IMR-90 (cell line): Measurements from ENCODE around the gene ABHD12. TPM values are rescaled to one million over a fixed set of nuclear protein-coding genes. Genes with fewer than 3 reads are reported as not detected.

ENCODE experiments used
- ATAC-seq: fragments of 200-7000 bp; cut with Tn5 transposase; 2 replicates; pipeline ENCODE4 v1.9.1; 2020; ENCODE audit warnings: low read depth, mild to moderate bottlenecking, moderate library complexity
- BruUV-seq: library from RNA; stranded (reverse); fragments of 400-500 nt; replicated peaks from 2 replicates; lab custom pipeline; 2021; lab: Mats Ljungman, UMichigan
- CTCF ChIA-PET: fragments of 300-600 bp; formaldehyde crosslinking; extraction: SDS; loops from one replicate; lab custom pipeline; 2021; ENCODE audit warnings: antibody characterized with exemption; lab: Yijun Ruan, JAX
- POLR2A ChIA-PET: fragments of 300-600 bp; sonication (Branson Sonifier 250); formaldehyde crosslinking; loops from one replicate; lab custom pipeline; 2022; ENCODE audit warnings: antibody characterized with exemption; ENCODE audit not compliant: unreplicated experiment; lab: Charles Lee
- DNase-seq: peaks from one replicate; pipeline ENCODE4 v3.0.0; 2013
- H2AFZ ChIP-seq: replicated peaks from 2 replicates; pipeline ENCODE3; 2013; ENCODE audit warnings: low read length, mild to moderate bottlenecking; ENCODE audit not compliant: poor library complexity
- H2AK5ac ChIP-seq: 2 replicates; pipeline ENCODE4 v1.6.1; 2013; ENCODE audit warnings: low read depth, low read length, inconsistent platforms
- H2AK9ac ChIP-seq: replicated peaks from 2 replicates; pipeline ENCODE3; 2013; ENCODE audit warnings: mild to moderate bottlenecking, low read depth, low read length, moderate library complexity; ENCODE audit not compliant: poor library complexity
- H2BK120ac ChIP-seq: 2 replicates; pipeline ENCODE4 v1.6.1; 2013; ENCODE audit warnings: low read depth, low read length, inconsistent platforms
- H2BK15ac ChIP-seq: 3 replicates; pipeline ENCODE4 v1.6.1; 2013; ENCODE audit warnings: low read depth, low read length, inconsistent platforms
- H2BK20ac ChIP-seq: 2 replicates; pipeline ENCODE4 v1.6.1; 2013; ENCODE audit warnings: low read depth, mild to moderate bottlenecking, inconsistent platforms, low read length, moderate library complexity
- H2BK5ac ChIP-seq: 2 replicates; pipeline ENCODE4 v1.6.1; 2013; ENCODE audit warnings: mild to moderate bottlenecking, low read depth, low read length, inconsistent platforms; ENCODE audit not compliant: poor library complexity, severe bottlenecking
- H3K14ac ChIP-seq: replicated peaks from 2 replicates; pipeline ENCODE4 v1.6.1; 2013; ENCODE audit warnings: low read depth, low read length, inconsistent platforms
- H3K18ac ChIP-seq: 2 replicates; pipeline ENCODE4 v1.6.1; 2013; ENCODE audit warnings: low read depth, low read length, control low read depth
- H3K23ac ChIP-seq: 2 replicates; pipeline ENCODE4 v1.6.1; 2013; ENCODE audit warnings: low read depth, low read length, inconsistent platforms
- H3K27ac ChIP-seq: 2 replicates; pipeline ENCODE4 v1.5.1; 2013; ENCODE audit warnings: mild to moderate bottlenecking, control low read depth, low read length; ENCODE audit not compliant: insufficient read depth
- H3K27me3 ChIP-seq: 2 replicates; pipeline ENCODE4 v1.6.1; 2013; ENCODE audit warnings: low read length; ENCODE audit not compliant: control insufficient read depth, insufficient read depth
- H3K36me3 ChIP-seq: 2 replicates; pipeline ENCODE4 v1.6.1; 2013; ENCODE audit warnings: low read length, mixed read lengths; ENCODE audit not compliant: control insufficient read depth, insufficient read depth
- H3K4ac ChIP-seq: 2 replicates; pipeline ENCODE4 v1.6.1; 2013; ENCODE audit warnings: low read depth, low read length, inconsistent platforms
- H3K4me1 ChIP-seq: 2 replicates; pipeline ENCODE4 v1.6.1; 2013; ENCODE audit warnings: low read length, mixed read lengths; ENCODE audit not compliant: control insufficient read depth, insufficient read depth
- H3K4me2 ChIP-seq: 2 replicates; pipeline ENCODE4 v1.6.1; 2013; ENCODE audit warnings: low read depth, mild to moderate bottlenecking, control low read depth, low read length, moderate library complexity
- H3K4me3 ChIP-seq: 2 replicates; pipeline ENCODE4 v1.5.1; 2013; ENCODE audit warnings: low read depth, mild to moderate bottlenecking, control low read depth, low read length, moderate library complexity; ENCODE audit not compliant: insufficient read depth
- H3K56ac ChIP-seq: 2 replicates; pipeline ENCODE4 v1.6.1; 2013; ENCODE audit warnings: low read length, inconsistent platforms; ENCODE audit not compliant: insufficient read depth; ENCODE audit errors: extremely low read depth
- H3K79me1 ChIP-seq, 2 experiments: 2 replicates each; pipeline ENCODE4 v1.6.1; 2013; ENCODE audit warnings: low read length in 2 of 2, inconsistent platforms in 1 of 2, low read depth in 1 of 2
- H3K9ac ChIP-seq: 2 replicates; pipeline ENCODE4 v1.6.1; 2013; ENCODE audit warnings: low read depth, low read length, control low read depth
- H3K9me1 ChIP-seq: 2 replicates; pipeline ENCODE4 v1.6.1; 2013; ENCODE audit warnings: low read length, inconsistent platforms; ENCODE audit not compliant: insufficient read depth
- H3K9me3 ChIP-seq: 2 replicates; pipeline ENCODE4 v1.6.1; 2013; ENCODE audit warnings: low read length; ENCODE audit not compliant: control insufficient read depth, insufficient read depth
- H4K20me1 ChIP-seq: 2 replicates; pipeline ENCODE4 v1.6.1; 2013; ENCODE audit warnings: low read length, inconsistent platforms; ENCODE audit not compliant: insufficient read depth
- H4K5ac ChIP-seq: 2 replicates; pipeline ENCODE4 v1.6.1; 2013; ENCODE audit warnings: mild to moderate bottlenecking, low read depth, low read length, control low read depth
- H4K8ac ChIP-seq, 2 experiments: 2 replicates each; pipeline ENCODE4 v1.6.1; 2013; ENCODE audit warnings: low read depth in 2 of 2, low read length in 2 of 2, control low read depth in 1 of 2, inconsistent platforms in 1 of 2
- H4K91ac ChIP-seq: 2 replicates; pipeline ENCODE4 v1.6.1; 2013; ENCODE audit warnings: low read depth, low read length, inconsistent platforms; ENCODE audit not compliant: insufficient read depth
- BHLHE40 ChIP-seq: fragments of 150-350 bp; IDR thresholded peaks from 2 replicates; pipeline ENCODE4 v1.6.1; 2016; ENCODE audit warnings: mild to moderate bottlenecking, low read depth, low read length
- CEBPB ChIP-seq: IDR thresholded peaks from 2 replicates; pipeline ENCODE4 v1.6.1; 2012; ENCODE audit warnings: low read depth, low read length, improper control_type of control experiment
- CHD1 ChIP-seq: IDR thresholded peaks from 2 replicates; pipeline ENCODE4 v1.6.1; 2012; ENCODE audit warnings: low read depth, low read length, improper control_type of control experiment
- FOS ChIP-seq: fragments of 150-350 bp; IDR thresholded peaks from 2 replicates; pipeline ENCODE4 v1.6.1; 2016; ENCODE audit warnings: low read depth, low read length
- MAFK ChIP-seq: IDR thresholded peaks from 2 replicates; pipeline ENCODE4 v1.6.1; 2012; ENCODE audit warnings: low read depth, low read length, improper control_type of control experiment
- MXI1 ChIP-seq: IDR thresholded peaks from 2 replicates; pipeline ENCODE4 v1.6.1; 2012; ENCODE audit warnings: low read depth, mild to moderate bottlenecking, low read length, moderate library complexity, borderline replicate concordance
- POLR2A ChIP-seq: IDR thresholded peaks from 2 replicates; pipeline ENCODE4 v1.6.1; 2012; ENCODE audit warnings: mild to moderate bottlenecking, low read depth, low read length
- RAD21 ChIP-seq: IDR thresholded peaks from 2 replicates; pipeline ENCODE4 v1.6.1; 2012; ENCODE audit warnings: low read length, improper control_type of control experiment
- RFX5 ChIP-seq: IDR thresholded peaks from 2 replicates; pipeline ENCODE4 v1.8.0; 2012; ENCODE audit warnings: low read depth, mild to moderate bottlenecking, low read length, moderate library complexity
- SMC3 ChIP-seq: fragments of 150-350 bp; IDR thresholded peaks from 2 replicates; pipeline ENCODE4 v1.6.1; 2016; ENCODE audit warnings: low read depth, mild to moderate bottlenecking, antibody characterized with exemption, low read length, moderate library complexity
- WGBS, 2 experiments: methylation state at CpG; one replicate each; pipeline versions ENCODE4 v1.1.5 to v1.1.7; 2013; ENCODE audit warnings: missing lambda C conversion rate in 2 of 2; ENCODE audit not compliant: insufficient read length in 1 of 2; ENCODE audit errors: extremely low coverage in 2 of 2; 5-methylcytosine and 5-hydroxymethylcytosine counted together
- dilution Hi-C: fragments of 300-500 bp; cut with HindIII; formaldehyde crosslinking; loops from one replicate; pipeline ENCODE4 v1.14.3; 2018; ENCODE audit warnings: low sequenced_read_pairs; ENCODE audit not compliant: unreplicated experiment
- in situ Hi-C: fragments of 300-500 bp; cut with MboI; formaldehyde crosslinking; loops from 3 replicates; pipeline ENCODE4 v1.14.3; 2019; ENCODE audit warnings: low sequenced_read_pairs, inconsistent platforms, mixed read lengths
- intact Hi-C: fragments of 100-400 bp; cut with micrococcal nuclease; formaldehyde crosslinking; loops from 2 replicates; pipeline ENCODE4 v1.10.0; 2022
- polyA plus RNA-seq, 3 experiments: library from polyadenylated mRNA; depleted of rRNA; stranded (reverse); fragments of >200 nt; gene quantifications; 2 replicates each; pipeline ENCODE4 v1.2.3, GENCODE V29; 2012; ENCODE audit warnings: low replicate concordance in 1 of 3
- total RNA-seq: library from RNA; depleted of rRNA; stranded (reverse); fragments of >200 nt; gene quantifications from 2 replicates; pipeline ENCODE4 v1.2.3, GENCODE V29; 2012
- TF ChIP-seq, protein P1 (sequence below): fragments of 150-350 bp; IDR thresholded peaks from 2 replicates; pipeline ENCODE4 v1.6.1; 2017; ENCODE audit warnings: mild to moderate bottlenecking, antibody characterized with exemption, low read length, low read depth
- TF ChIP-seq, protein P2 (sequence below): conservative IDR thresholded peaks from 2 replicates; pipeline ENCODE4 v1.5.1; 2012; ENCODE audit warnings: mild to moderate bottlenecking, low read depth, low read length, improper control_type of control experiment
- TF ChIP-seq, protein P3 (sequence below): fragments of 150-350 bp; IDR thresholded peaks from 2 replicates; pipeline ENCODE4 v1.6.1; 2016; ENCODE audit warnings: low read depth, mild to moderate bottlenecking, low read length, moderate library complexity, borderline replicate concordance

The ABHD12 gene
- total and polyA plus RNA-seq, 2 of the 4 experiments (the other 2 are of a cell fraction): 80.7 to 108 TPM

DNA sequence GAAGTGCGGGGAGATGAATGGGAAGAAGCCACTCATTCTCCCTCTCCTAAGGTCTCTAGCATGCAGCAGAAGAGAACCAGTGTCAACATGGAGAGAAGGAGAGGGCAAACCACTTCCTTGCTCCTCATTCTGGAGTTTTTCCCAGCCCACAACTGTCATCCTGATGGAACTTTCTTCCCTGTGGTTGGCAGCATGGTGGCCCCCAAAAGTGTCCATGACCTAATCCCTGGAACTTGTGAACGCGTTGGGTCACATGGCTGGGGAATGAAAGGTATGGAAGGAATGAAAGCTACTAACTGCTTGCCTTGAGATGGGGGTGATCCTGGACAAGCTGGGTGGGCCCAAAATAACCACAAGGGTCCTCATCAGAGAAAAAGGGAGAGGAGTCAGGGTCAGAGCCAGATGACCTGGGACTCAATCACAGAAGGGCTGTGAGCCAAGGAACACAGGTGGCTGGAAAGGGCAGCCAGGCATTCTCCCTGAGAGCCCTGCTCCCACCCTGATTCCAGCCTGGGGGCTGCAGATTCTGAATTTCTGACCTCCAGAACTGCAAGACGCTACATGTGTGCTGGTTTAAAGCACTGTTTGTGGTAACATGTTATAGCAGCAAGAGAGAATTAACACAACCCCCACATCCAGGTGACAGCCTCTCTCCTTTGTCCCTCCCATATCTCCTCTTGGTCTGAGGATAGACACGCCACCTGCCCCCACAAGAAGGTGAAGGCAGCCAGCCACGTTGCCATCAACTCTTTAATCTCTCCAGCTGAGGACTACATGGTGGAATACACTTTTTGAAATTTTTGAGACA is 79.5 kb downstream of the ABHD12 start:
- peak; percentile 54 for ATAC-seq
- ChIA-PET POLR2A (interaction anchor here (0.9 kb wide), 1 partner anchor 10 kb away, joined by 3 read pairs; no protein-coding TSS in a partner anchor), CTCF (no interaction called here)
- Histone ChIP-seq H4K8ac (peak overlapping the region; percentile 93 to 96), H2BK5ac (peak overlapping the region; percentile 96), H4K5ac (peak overlapping the region; percentile 93), H3K79me1 (peaks cover 6 to 56% of the 10 kb centered on the region in 2 experiments), H3K4me2 (peak overlapping the region; percentile 85), H3K9ac (peak overlapping the region; percentile 86), H2BK20ac (peak overlapping the region; percentile 94), H3K14ac (peak overlapping the region; percentile 99), H3K18ac (peak overlapping the region; percentile 96), H3K27ac (peak overlapping the region; percentile 94), H2BK15ac (peak overlapping the region; percentile 98; the same call in 2 of the 3 replicates), H3K36me3 (no peaks in the 10 kb centered on the region; the same call in none of the 2 replicates), H4K91ac (peak overlapping the region; percentile 100), H3K9me1 (peaks cover 24% of the 10 kb centered on the region), H2AK5ac (peak overlapping the region; percentile 100), H2BK120ac (peak overlapping the region; percentile 99), H3K4me3 (peak overlapping the region; percentile 27; the same call in 1 of the 2 replicates), H3K23ac (peak overlapping the region; percentile 99), H2AK9ac (peak overlapping the region; percentile 86), H3K4ac (peak overlapping the region; percentile 100), H3K9me3 (no peaks in the 10 kb centered on the region), H3K4me1 (peaks cover 34% of the 10 kb centered on the region), H3K56ac (peak overlapping the region; percentile 86), H4K20me1 (no peaks in the 10 kb centered on the region), H3K27me3 (no peaks in the 10 kb centered on the region), H2AFZ (peak overlapping the region; percentile 33)
- 8% methylated on average over 2 of the region's 6 CpGs; no CpG with 5 or more reads in 1 of the 2 experiments for WGBS, 2 experiments
- DNase-seq: peak; percentile 95
- BruUV-seq: no TSS peak
- dilution Hi-C loops (no loop called here), in situ Hi-C loops (loop anchor here (25.0 kb wide), 2 partner anchors 226 to 376 kb away; partner anchors contain the start of gene ZNF337), intact Hi-C loops (loop anchor here (1.0 to 2.0 kb wide), 2 partner anchors 80 to 88 kb away; partner anchors contain the start of gene ABHD12)
- TF ChIP-seq POLR2A (no peak; the same call in 1 of the 2 replicates), CEBPB (no peak), MAFK (no peak; the same call in 1 of the 2 replicates), RAD21 (no peak), CHD1 (no peak), SMC3 (no peak), MXI1 (no peak), FOS (no peak), RFX5 (no peak), BHLHE40 (peak; percentile 50; the same call in 1 of the 2 replicates)
- TF ChIP-seq, protein P1, sequence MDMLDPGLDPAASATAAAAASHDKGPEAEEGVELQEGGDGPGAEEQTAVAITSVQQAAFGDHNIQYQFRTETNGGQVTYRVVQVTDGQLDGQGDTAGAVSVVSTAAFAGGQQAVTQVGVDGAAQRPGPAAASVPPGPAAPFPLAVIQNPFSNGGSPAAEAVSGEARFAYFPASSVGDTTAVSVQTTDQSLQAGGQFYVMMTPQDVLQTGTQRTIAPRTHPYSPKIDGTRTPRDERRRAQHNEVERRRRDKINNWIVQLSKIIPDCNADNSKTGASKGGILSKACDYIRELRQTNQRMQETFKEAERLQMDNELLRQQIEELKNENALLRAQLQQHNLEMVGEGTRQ: peak; percentile 86
- TF ChIP-seq, protein P2, sequence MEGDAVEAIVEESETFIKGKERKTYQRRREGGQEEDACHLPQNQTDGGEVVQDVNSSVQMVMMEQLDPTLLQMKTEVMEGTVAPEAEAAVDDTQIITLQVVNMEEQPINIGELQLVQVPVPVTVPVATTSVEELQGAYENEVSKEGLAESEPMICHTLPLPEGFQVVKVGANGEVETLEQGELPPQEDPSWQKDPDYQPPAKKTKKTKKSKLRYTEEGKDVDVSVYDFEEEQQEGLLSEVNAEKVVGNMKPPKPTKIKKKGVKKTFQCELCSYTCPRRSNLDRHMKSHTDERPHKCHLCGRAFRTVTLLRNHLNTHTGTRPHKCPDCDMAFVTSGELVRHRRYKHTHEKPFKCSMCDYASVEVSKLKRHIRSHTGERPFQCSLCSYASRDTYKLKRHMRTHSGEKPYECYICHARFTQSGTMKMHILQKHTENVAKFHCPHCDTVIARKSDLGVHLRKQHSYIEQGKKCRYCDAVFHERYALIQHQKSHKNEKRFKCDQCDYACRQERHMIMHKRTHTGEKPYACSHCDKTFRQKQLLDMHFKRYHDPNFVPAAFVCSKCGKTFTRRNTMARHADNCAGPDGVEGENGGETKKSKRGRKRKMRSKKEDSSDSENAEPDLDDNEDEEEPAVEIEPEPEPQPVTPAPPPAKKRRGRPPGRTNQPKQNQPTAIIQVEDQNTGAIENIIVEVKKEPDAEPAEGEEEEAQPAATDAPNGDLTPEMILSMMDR: no peak
- TF ChIP-seq, protein P3, sequence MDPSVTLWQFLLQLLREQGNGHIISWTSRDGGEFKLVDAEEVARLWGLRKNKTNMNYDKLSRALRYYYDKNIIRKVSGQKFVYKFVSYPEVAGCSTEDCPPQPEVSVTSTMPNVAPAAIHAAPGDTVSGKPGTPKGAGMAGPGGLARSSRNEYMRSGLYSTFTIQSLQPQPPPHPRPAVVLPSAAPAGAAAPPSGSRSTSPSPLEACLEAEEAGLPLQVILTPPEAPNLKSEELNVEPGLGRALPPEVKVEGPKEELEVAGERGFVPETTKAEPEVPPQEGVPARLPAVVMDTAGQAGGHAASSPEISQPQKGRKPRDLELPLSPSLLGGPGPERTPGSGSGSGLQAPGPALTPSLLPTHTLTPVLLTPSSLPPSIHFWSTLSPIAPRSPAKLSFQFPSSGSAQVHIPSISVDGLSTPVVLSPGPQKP: no peak
